HL-60 (cell line): Measurements from ENCODE around the gene CCDC134.
A peak's percentile ranks its signal among the peaks of the same experiment; 100 is the strongest.
"Not testable (repeated sequence)": the region's sequence is repeated elsewhere in the genome, so short reads cannot be mapped to it uniquely, and the experiment has no call there.

Source experiments
- DNase-seq, 2 experiments: peaks; one replicate each; pipeline ENCODE4 v3.0.0-alpha.2; 2010 to 2020; ENCODE audit warnings: low read depth in 1 of 2, low spot score in 1 of 2
- H3K27ac ChIP-seq: fragments of 250-450 bp; sonication (Bioruptor Pico); replicated peaks from 2 replicates; pipeline ENCODE4 v1.5.1; 2020; ENCODE audit warnings: mild to moderate bottlenecking, moderate library complexity
- H3K27me3 ChIP-seq: fragments of 250-450 bp; sonication (Bioruptor Pico); 2 replicates; pipeline ENCODE4 v1.5.1; 2021; ENCODE audit warnings: mild to moderate bottlenecking, moderate library complexity; ENCODE audit not compliant: insufficient read depth, poor library complexity, severe bottlenecking
- H3K4me3 ChIP-seq: replicated peaks from 2 replicates; pipeline ENCODE4 v1.5.1; 2011; ENCODE audit warnings: mild to moderate bottlenecking, control low read depth, low read length; ENCODE audit not compliant: insufficient read depth
- CTCF ChIP-seq: IDR thresholded peaks from one replicate; pipeline ENCODE4 v1.5.1; 2011; ENCODE audit warnings: low read length, control low read depth, inconsistent platforms; ENCODE audit not compliant: insufficient read depth
- GABPA ChIP-seq: IDR thresholded peaks from 2 replicates; pipeline ENCODE4 v1.6.1; 2012; ENCODE audit warnings: low read depth
- POLR2AphosphoS5 ChIP-seq: IDR thresholded peaks from 2 replicates; pipeline ENCODE4 v1.6.1; 2012; ENCODE audit warnings: low read depth
- REST ChIP-seq: IDR thresholded peaks from 2 replicates; pipeline ENCODE4 v1.6.1; 2012; ENCODE audit warnings: low read depth; ENCODE audit not compliant: insufficient replicate concordance
- SPI1 ChIP-seq: IDR thresholded peaks from 2 replicates; pipeline ENCODE4 v1.6.1; 2012; ENCODE audit warnings: low read depth, mild to moderate bottlenecking, borderline replicate concordance

The CCDC134 gene

GRCh38 chr22:41834005-41834944 lies 33.8 kb downstream of the CCDC134 start:
- TF ChIP-seq POLR2AphosphoS5 (no peak), SPI1 (no peak), REST (no peak), GABPA (no peak), CTCF (no peak)
- Histone ChIP-seq H3K4me3 (peak overlapping the region; percentile 80), H3K27me3 (no peaks in the 10 kb centered on the region), H3K27ac (peak overlapping the region; percentile 92)
- peak in 1 of 2 experiments; percentile 25 for DNase-seq

- H3K27me3 ChIP-seq, H3K27ac ChIP-seq, H3K4me3 ChIP-seq, DNase-seq: not testable (repeated sequence)
These were observed 35.0 kb downstream of the CCDC134 start for GRCh38 chr22:41835462-41835861.

GRCh38 chr22:41836551-41836950 lies 36.1 kb downstream of the CCDC134 start:
- Histone ChIP-seq H3K4me3 (no peak overlapping the region), H3K27ac (no peak overlapping the region), H3K27me3 (no peaks in the 10 kb centered on the region)
- no peak for DNase-seq
- TF ChIP-seq GABPA = no peak
- TF ChIP-seq SPI1 = no peak
- TF ChIP-seq POLR2AphosphoS5 = no peak
- TF ChIP-seq CTCF = no peak
- TF ChIP-seq REST = no peak

- TF ChIP-seq GABPA (no peak), CTCF (no peak), REST (no peak), POLR2AphosphoS5 (no peak), SPI1 (no peak)
- H3K27ac ChIP-seq = no peak overlapping the region
- H3K27me3 ChIP-seq = no peaks in the 10 kb centered on the region
- H3K4me3 ChIP-seq = no peak overlapping the region
- no peak for DNase-seq
These were observed 38.6 kb downstream of the CCDC134 start for GRCh38 chr22:41838842-41839618.
